CD4-positive, alpha-beta T cell (primary cell): ENCODE measurements around the gene IFNAR2. TPM values are rescaled to one million over a fixed set of nuclear protein-coding genes. Genes with fewer than 3 reads are reported as not detected.
A peak's percentile ranks its signal among the peaks of the same experiment; 100 is the strongest.

ENCODE experiments used
- ATAC-seq: fragments of 200-7000 bp; cut with Tn5 transposase; one replicate; pipeline ENCODE4 v1.10.0; 2022; ENCODE audit warnings: mild to moderate bottlenecking; ENCODE audit not compliant: poor library complexity
- CTCF ChIA-PET: fragments of 350-600 bp; sonication (Branson Sonifier 250); formaldehyde crosslinking; loops from one replicate; lab custom pipeline; 2021; ENCODE audit warnings: antibody characterized with exemption, inconsistent platforms; lab: Charles Lee
- POLR2A ChIA-PET: fragments of 350-600 bp; sonication (Branson Sonifier 250); formaldehyde crosslinking; loops from one replicate; lab custom pipeline; 2021; ENCODE audit warnings: antibody characterized with exemption, inconsistent platforms; lab: Charles Lee
- DNase-seq, 14 experiments: peaks; one replicate each; pipeline ENCODE4 v3.0.0-alpha.2; 2013 to 2020; ENCODE audit warnings: mixed read lengths in 2 of 14
- H3K27ac ChIP-seq, 2 donors: one replicate each; pipeline versions ENCODE4 v1.5.1 to v1.7.0; 2013; ENCODE audit warnings: low read length in 2 of 2, low read depth in 1 of 2, mild to moderate bottlenecking in 1 of 2
- H3K27me3 ChIP-seq, 2 experiments: 1 replicate in 1 of 2; 2 replicates in 1 of 2; pipeline versions ENCODE4 v1.6.1 to v1.7.0; 2013; ENCODE audit warnings: low read length in 2 of 2, control low read depth in 1 of 2, mild to moderate bottlenecking in 1 of 2, moderate library complexity in 1 of 2; ENCODE audit not compliant: insufficient read depth in 2 of 2, control insufficient read depth in 1 of 2
- H3K36me3 ChIP-seq: one replicate; pipeline ENCODE4 v1.6.1; 2013; ENCODE audit warnings: low read length, control low read depth; ENCODE audit not compliant: insufficient read depth
- H3K4me1 ChIP-seq: one replicate; pipeline ENCODE4 v1.6.1; 2013; ENCODE audit warnings: low read length, control low read depth; ENCODE audit not compliant: insufficient read depth
- H3K4me3 ChIP-seq: one replicate; pipeline ENCODE4 v1.5.1; 2013; ENCODE audit warnings: mild to moderate bottlenecking, low read length, moderate library complexity
- H3K9me3 ChIP-seq, 2 experiments: 1 replicate in 1 of 2; 2 replicates in 1 of 2; pipeline versions ENCODE4 v1.6.1 to v1.7.0; 2013; ENCODE audit warnings: low read length in 2 of 2, mild to moderate bottlenecking in 2 of 2, control low read depth in 1 of 2, moderate library complexity in 1 of 2; ENCODE audit not compliant: control insufficient read depth in 1 of 2, insufficient read depth in 1 of 2
- H3K27ac Mint-ChIP-seq: one replicate; pipeline ENCODE4 v1.8.0; 2020; ENCODE audit warnings: mixed read lengths
- H3K27me3 Mint-ChIP-seq: one replicate; pipeline ENCODE4 v1.8.0; 2021; ENCODE audit warnings: mixed read lengths
- H3K36me3 Mint-ChIP-seq: one replicate; pipeline ENCODE4 v1.8.0; 2021; ENCODE audit warnings: low read depth, mixed read lengths
- H3K4me1 Mint-ChIP-seq: one replicate; pipeline ENCODE4 v1.8.0; 2021; ENCODE audit warnings: low read depth, mixed read lengths
- H3K4me3 Mint-ChIP-seq: one replicate; pipeline ENCODE4 v1.8.0; 2020; ENCODE audit warnings: mild to moderate bottlenecking, mixed read lengths
- H3K9me3 Mint-ChIP-seq: one replicate; pipeline ENCODE4 v1.8.0; 2020; ENCODE audit warnings: mixed read lengths
- CTCF ChIP-seq: fragments of 200-600 bp; IDR thresholded peaks from one replicate; pipeline ENCODE4 v1.8.0; 2022; ENCODE audit warnings: antibody characterized with exemption, mild to moderate bottlenecking
- intact Hi-C, 2 experiments: fragments of 100-400 bp; cut with DNase I in 1 of 2; cut with micrococcal nuclease in 1 of 2; formaldehyde crosslinking; loops; one replicate each; pipeline versions ENCODE4 v1.15.1 to v1.9.0; 2023 to 2025; cut with DNase I, micrococcal nuclease
- total RNA-seq, 174 experiments: library from RNA in 2 of 174; stranded (reverse) in 2 of 174; gene quantifications; one replicate each; pipeline ENCODE4 v1.2.3 and lab custom pipeline; 2021 to 2026

The IFNAR2 gene
- total RNA-seq, 2 experiments from 2014 or later = 26.6 to 28.2 TPM

- Histone ChIP-seq H3K9me3 (no peaks in the 10 kb centered on the region), H3K4me3 (peak overlapping the region; percentile 87), H3K36me3 (peaks cover 16% of the 10 kb centered on the region), H3K27me3 (no peaks in the 10 kb centered on the region), H3K27ac (peak overlapping the region; percentile 22 to 52), H3K4me1 (peaks cover 40% of the 10 kb centered on the region)
- intact Hi-C loops = loop anchor here (2.0 to 10.0 kb wide), 4 partner anchors 35 to 133 kb away; partner anchors contain the start of gene IL10RB (in 2 of the 2)
- Mint-ChIP-seq H3K36me3 (peaks cover 38% of the 10 kb centered on the region), H3K4me1 (peaks cover 59% of the 10 kb centered on the region), H3K27me3 (no peaks in the 10 kb centered on the region), H3K9me3 (no peaks in the 10 kb centered on the region), H3K27ac (peak overlapping the region; percentile 90), H3K4me3 (peak overlapping the region; percentile 96)
- TF ChIP-seq CTCF = no peak
- DNase-seq = peak in 7 of 14 experiments; percentile 23 to 69 (median 49)
- POLR2A ChIA-PET = interaction anchor here (0.6 to 5.4 kb wide), 8 partner anchors 8 to 130 kb away, joined by 3 to 32 read pairs (median 4); partner anchors contain the start of genes IFNAR1 and IL10RB
- ATAC-seq = no peak
- CTCF ChIA-PET = interaction anchor here (0.5 to 3.2 kb wide), 3 partner anchors 32 to 456 kb away, joined by 3 to 13 read pairs (median 3); no protein-coding TSS in a partner anchor
Observed at GRCh38 chr21:33231526-33231925, 1.8 kb downstream of the IFNAR2 start.

GRCh38 chr21:33232291-33233034, 2.7 kb downstream of the IFNAR2 start:
- H3K27me3 ChIP-seq = no peaks in the 10 kb centered on the region
- ChIA-PET POLR2A (interaction anchor here (0.6 to 5.4 kb wide), 6 partner anchors 13 to 129 kb away, joined by 3 to 32 read pairs (median 5); partner anchors contain the start of genes IFNAR1 and IL10RB), CTCF (interaction anchor here (0.7 to 3.2 kb wide), 5 partner anchors 33 to 153 kb away, joined by 3 to 13 read pairs (median 4); no protein-coding TSS in a partner anchor)
- peaks cover 49% of the 10 kb centered on the region for H3K4me1 ChIP-seq
- Mint-ChIP-seq H3K27ac (peak overlapping the region; percentile 90), H3K4me3 (peak overlapping the region; percentile 96), H3K9me3 (no peaks in the 10 kb centered on the region), H3K36me3 (peaks cover 43% of the 10 kb centered on the region), H3K27me3 (no peaks in the 10 kb centered on the region), H3K4me1 (peaks cover 69% of the 10 kb centered on the region)
- no peak for TF ChIP-seq CTCF
- H3K9me3 ChIP-seq = no peaks in the 10 kb centered on the region
- H3K27ac ChIP-seq = peak overlapping the region; percentile 22 to 52
- peak overlapping the region; percentile 87 for H3K4me3 ChIP-seq
- peaks cover 16% of the 10 kb centered on the region for H3K36me3 ChIP-seq
- ATAC-seq (no peak), DNase-seq (no peak)
- intact Hi-C loops = loop anchor here (2.0 to 10.0 kb wide), 4 partner anchors 14 to 132 kb away; partner anchors contain the start of gene IL10RB (in 1 of the 2)

- Histone ChIP-seq H3K4me1 (peaks cover 62% of the 10 kb centered on the region), H3K4me3 (no peak overlapping the region), H3K9me3 (no peaks in the 10 kb centered on the region), H3K27ac (no peak overlapping the region), H3K36me3 (peaks cover 16% of the 10 kb centered on the region), H3K27me3 (no peaks in the 10 kb centered on the region)
- peak overlapping the region; percentile 59 for H3K4me3 Mint-ChIP-seq
- H3K27ac Mint-ChIP-seq = peak overlapping the region; percentile 90
- H3K27me3 Mint-ChIP-seq = no peaks in the 10 kb centered on the region
- H3K9me3 Mint-ChIP-seq = no peaks in the 10 kb centered on the region
- POLR2A ChIA-PET = interaction anchor here (1.1 to 1.6 kb wide), 2 partner anchors 35 to 90 kb away, joined by 3 to 5 read pairs; partner anchors contain the start of gene IFNAR1
- peaks cover 46% of the 10 kb centered on the region for H3K36me3 Mint-ChIP-seq
- ATAC-seq (no peak), DNase-seq (peak in 1 of 14 experiments; percentile 53)
- peaks cover 84% of the 10 kb centered on the region for H3K4me1 Mint-ChIP-seq
- no peak for TF ChIP-seq CTCF
- CTCF ChIA-PET = interaction anchor here (1.1 kb wide), 1 partner anchor 10 kb away, joined by 3 read pairs; no protein-coding TSS in a partner anchor
- intact Hi-C loops = loop anchor here (5.0 to 10.0 kb wide), 3 partner anchors 32 to 130 kb away; partner anchors contain the start of gene IL10RB (in 1 of the 2)
Observed at GRCh38 chr21:33234635-33235520, 5.1 kb downstream of the IFNAR2 start.
